Fibroblast of lung (primary cell): ENCODE data around the gene LCAT. TPM values are rescaled to one million over a fixed set of nuclear protein-coding genes. Genes with fewer than 3 reads are reported as not detected.

Source experiments
- DNase-seq, 2 donors: peaks; one replicate each; pipeline versions ENCODE4 v3.0.0 to v3.0.0-alpha.2; 2010; ENCODE audit warnings: low read depth in 2 of 2
- H2AFZ ChIP-seq: 2 replicates; pipeline ENCODE4 v1.5.1; 2012; ENCODE audit warnings: low read length, control low read depth, inconsistent platforms
- H3K27ac ChIP-seq: 2 replicates; pipeline ENCODE4 v1.5.1; 2011; ENCODE audit warnings: low read length, control low read depth; ENCODE audit not compliant: insufficient read depth
- H3K27me3 ChIP-seq: 2 replicates; pipeline ENCODE4 v1.5.1; 2011; ENCODE audit warnings: mild to moderate bottlenecking, low read length; ENCODE audit not compliant: control insufficient read depth, insufficient read depth
- H3K36me3 ChIP-seq: 2 replicates; pipeline ENCODE4 v1.5.1; 2011; ENCODE audit warnings: low read length; ENCODE audit not compliant: control insufficient read depth, insufficient read depth
- H3K4me1 ChIP-seq: 2 replicates; pipeline ENCODE4 v1.5.1; 2011; ENCODE audit warnings: low read length; ENCODE audit not compliant: control insufficient read depth, insufficient read depth; ENCODE audit errors: extremely low read depth
- H3K4me2 ChIP-seq: 2 replicates; pipeline ENCODE4 v1.5.1; 2011; ENCODE audit warnings: low read length, control low read depth; ENCODE audit not compliant: insufficient read depth; ENCODE audit errors: extremely low read depth
- H3K4me3 ChIP-seq, 4 experiments: fragments of 200-600 bp in 1 of 4; sonication (generic) in 1 of 4; replicated peaks in 1 of 4; 2 replicates each; pipeline ENCODE4 v1.5.1; 2011 to 2016; ENCODE audit warnings: low read length in 4 of 4, low read depth in 3 of 4, mild to moderate bottlenecking in 3 of 4, control low read depth in 2 of 4, inconsistent platforms in 1 of 4, mixed read lengths in 1 of 4; ENCODE audit not compliant: insufficient read depth in 1 of 4; ENCODE audit errors: control extremely low read depth in 1 of 4
- H3K79me2 ChIP-seq: 2 replicates; pipeline ENCODE4 v1.5.1; 2012; ENCODE audit warnings: mild to moderate bottlenecking, low read length, inconsistent platforms; ENCODE audit not compliant: control insufficient read depth, insufficient read depth
- H3K9ac ChIP-seq: 2 replicates; pipeline ENCODE4 v1.5.1; 2011; ENCODE audit warnings: mild to moderate bottlenecking, low read length, control low read depth; ENCODE audit not compliant: insufficient read depth
- H3K9me3 ChIP-seq: 2 replicates; pipeline ENCODE4 v1.5.1; 2012; ENCODE audit warnings: low read depth, low read length; ENCODE audit not compliant: control insufficient read depth, insufficient read depth
- H4K20me1 ChIP-seq: 2 replicates; pipeline ENCODE4 v1.5.1; 2011; ENCODE audit warnings: low read length; ENCODE audit not compliant: control insufficient read depth, insufficient read depth; ENCODE audit errors: extremely low read depth
- EZH2 ChIP-seq: IDR thresholded peaks from 2 replicates; pipeline ENCODE4 v1.5.1; 2012; ENCODE audit warnings: low read length, control low read depth, mild to moderate bottlenecking; ENCODE audit errors: missing control alignments
- polyA plus RNA-seq, 2 donors: library from polyadenylated mRNA; depleted of rRNA in 1 of 2; stranded (reverse) in 1 of 2; unstranded in 1 of 2; fragments of >200 nt; gene quantifications; 2 replicates each; pipeline ENCODE4 v1.2.1, GENCODE V29; 2011 to 2012; ENCODE audit warnings: missing spikeins in 1 of 2
- total RNA-seq: library from RNA; depleted of rRNA; stranded (reverse); fragments of >200 nt; gene quantifications from 2 replicates; pipeline ENCODE4 v1.2.1, GENCODE V29; 2014
- TF ChIP-seq, protein P1 (sequence below), 2 donors: IDR thresholded peaks in 1 of 2; conservative IDR thresholded peaks in 1 of 2; 1 replicate in 1 of 2; 2 replicates in 1 of 2; pipeline ENCODE4 v1.5.1; 2011 to 2012; ENCODE audit warnings: low read length in 2 of 2, control low read depth in 1 of 2, inconsistent platforms in 1 of 2, low read depth in 1 of 2, mild to moderate bottlenecking in 1 of 2

The LCAT gene
- total and polyA plus RNA-seq, 2 donors (not counting 1 experiment from before 2014, with no cell fraction given): 4.5 to 6.4 TPM

DNA sequence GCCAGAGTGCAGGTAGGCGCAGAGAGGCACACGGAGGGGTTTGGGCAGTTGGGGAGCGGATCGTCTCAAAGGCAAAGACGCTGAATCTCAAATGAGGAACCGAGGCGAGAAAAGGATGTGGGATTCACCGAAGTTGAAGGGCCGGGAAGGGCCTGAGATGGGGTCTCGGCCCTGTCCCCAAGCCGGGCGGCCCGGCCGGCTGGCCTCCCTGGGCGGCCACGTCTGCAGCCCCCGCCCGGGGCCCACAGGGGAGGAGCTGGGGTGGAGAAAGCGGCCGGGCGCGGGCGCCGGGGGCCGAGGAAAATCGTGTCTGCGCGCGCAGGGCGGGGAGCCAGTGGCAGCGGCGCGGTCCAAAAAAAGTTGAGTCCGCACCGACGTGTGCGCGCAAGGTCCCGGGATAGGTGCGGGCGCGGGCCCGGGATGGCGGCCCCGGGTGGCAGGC, 24.1 kb upstream of the LCAT start:
- Histone ChIP-seq H4K20me1 (no peaks in the 10 kb centered on the region), H3K9me3 (no peaks in the 10 kb centered on the region), H2AFZ (no peak overlapping the region), H3K27me3 (no peaks in the 10 kb centered on the region), H3K79me2 (peaks cover 52% of the 10 kb centered on the region), H3K4me1 (peaks cover 25% of the 10 kb centered on the region), H3K9ac (peak overlapping the region; percentile 92), H3K27ac (peak overlapping the region; percentile 85), H3K36me3 (peaks cover 5% of the 10 kb centered on the region), H3K4me3 (peak overlapping the region; percentile 44 to 99 (median 84)), H3K4me2 (peak overlapping the region; percentile 91)
- peak; percentile 35 to 39 for DNase-seq
- TF ChIP-seq EZH2: no peak
- TF ChIP-seq, protein P1, sequence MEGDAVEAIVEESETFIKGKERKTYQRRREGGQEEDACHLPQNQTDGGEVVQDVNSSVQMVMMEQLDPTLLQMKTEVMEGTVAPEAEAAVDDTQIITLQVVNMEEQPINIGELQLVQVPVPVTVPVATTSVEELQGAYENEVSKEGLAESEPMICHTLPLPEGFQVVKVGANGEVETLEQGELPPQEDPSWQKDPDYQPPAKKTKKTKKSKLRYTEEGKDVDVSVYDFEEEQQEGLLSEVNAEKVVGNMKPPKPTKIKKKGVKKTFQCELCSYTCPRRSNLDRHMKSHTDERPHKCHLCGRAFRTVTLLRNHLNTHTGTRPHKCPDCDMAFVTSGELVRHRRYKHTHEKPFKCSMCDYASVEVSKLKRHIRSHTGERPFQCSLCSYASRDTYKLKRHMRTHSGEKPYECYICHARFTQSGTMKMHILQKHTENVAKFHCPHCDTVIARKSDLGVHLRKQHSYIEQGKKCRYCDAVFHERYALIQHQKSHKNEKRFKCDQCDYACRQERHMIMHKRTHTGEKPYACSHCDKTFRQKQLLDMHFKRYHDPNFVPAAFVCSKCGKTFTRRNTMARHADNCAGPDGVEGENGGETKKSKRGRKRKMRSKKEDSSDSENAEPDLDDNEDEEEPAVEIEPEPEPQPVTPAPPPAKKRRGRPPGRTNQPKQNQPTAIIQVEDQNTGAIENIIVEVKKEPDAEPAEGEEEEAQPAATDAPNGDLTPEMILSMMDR (conservative IDR thresholded peaks at IDR 0.05 in 1 of 2, IDR thresholded peaks at IDR 0.05 in 1 of 2; ENCODE audit: low read depth in 1 of 2, low read length in 2 of 2): no peak

DNA sequence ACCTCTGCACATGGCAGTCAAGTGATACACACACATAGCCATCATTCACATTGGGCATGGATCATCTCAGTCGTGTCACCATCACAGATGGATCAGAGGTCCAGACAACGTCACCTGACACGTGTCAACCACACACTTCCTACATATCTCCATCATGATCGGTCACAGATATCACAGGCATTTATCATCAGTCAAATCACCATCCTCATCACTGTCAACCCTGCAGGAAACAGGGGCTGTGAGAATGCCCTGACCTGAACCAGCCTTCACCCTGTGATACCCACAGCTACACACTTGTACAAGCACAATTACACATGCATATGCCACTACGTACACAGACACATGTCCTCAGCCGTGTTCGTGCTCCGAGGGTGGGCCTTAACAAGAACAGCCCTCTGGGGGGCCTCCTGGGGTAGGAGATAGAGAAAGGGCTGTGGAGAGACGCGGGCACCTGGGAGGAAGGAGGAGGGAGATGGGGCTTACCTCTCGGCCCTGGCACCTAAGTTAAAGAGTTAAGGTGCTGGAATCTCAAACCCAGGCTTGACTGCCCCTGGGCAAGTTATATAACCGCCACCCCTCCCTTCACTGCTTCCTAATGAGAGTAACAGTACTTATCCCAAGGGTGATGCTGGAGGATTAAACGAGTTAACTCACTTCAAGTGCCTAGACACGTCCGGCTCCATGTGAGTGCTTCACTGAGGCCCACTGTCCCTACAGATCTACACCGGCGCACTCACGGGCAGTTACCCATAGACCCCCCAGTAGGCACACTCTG, 23.4 kb upstream of the LCAT start:
- Histone ChIP-seq H3K36me3 (peaks cover 6% of the 10 kb centered on the region), H3K79me2 (peaks cover 58% of the 10 kb centered on the region), H3K27me3 (no peaks in the 10 kb centered on the region), H3K9me3 (no peaks in the 10 kb centered on the region), H3K9ac (peak overlapping the region; percentile 92), H3K4me3 (peak overlapping the region; percentile 44 to 99 (median 84)), H3K27ac (peak overlapping the region; percentile 85), H4K20me1 (no peaks in the 10 kb centered on the region), H3K4me2 (peak overlapping the region; percentile 91), H3K4me1 (peaks cover 25% of the 10 kb centered on the region), H2AFZ (no peak overlapping the region)
- no peak for DNase-seq
- TF ChIP-seq EZH2: no peak
- TF ChIP-seq, protein P1 (conservative IDR thresholded peaks at IDR 0.05 in 1 of 2, IDR thresholded peaks at IDR 0.05 in 1 of 2; ENCODE audit: low read depth in 1 of 2, low read length in 2 of 2): no peak

DNA sequence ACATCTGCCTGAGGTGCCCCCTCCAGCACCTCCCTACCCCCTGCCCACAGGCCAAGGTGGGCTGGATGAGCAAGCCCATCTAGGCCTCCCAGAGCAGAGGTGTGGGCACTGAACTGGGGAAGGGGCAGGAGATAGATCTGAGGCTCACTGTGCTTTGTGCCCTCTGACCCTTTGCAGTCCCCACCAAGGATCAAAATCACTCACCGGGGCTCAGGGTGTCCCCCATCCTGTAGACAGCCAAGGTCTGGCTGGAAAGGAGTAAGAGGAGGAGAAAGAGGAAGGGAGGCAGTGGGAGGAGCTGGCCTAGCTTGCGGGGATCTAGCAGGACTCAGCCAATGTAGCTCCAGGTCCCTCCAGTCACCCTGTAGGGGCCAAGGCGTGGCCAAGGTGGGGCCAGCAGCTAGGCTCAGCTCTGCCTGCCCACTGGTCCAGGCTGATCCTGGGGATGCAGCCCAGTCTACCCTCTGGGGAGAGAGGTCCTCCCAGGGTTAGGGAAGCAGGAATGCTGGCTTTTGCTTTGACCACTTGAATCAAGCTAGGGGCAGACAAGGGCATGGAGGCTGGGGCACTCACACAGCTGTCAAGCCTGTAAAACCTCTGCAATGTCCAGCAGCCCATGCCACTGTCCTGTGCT, 22.7 kb upstream of the LCAT start:
- H3K4me1 ChIP-seq: peaks cover 25% of the 10 kb centered on the region
- peaks cover 11% of the 10 kb centered on the region for H3K36me3 ChIP-seq
- peak overlapping the region; percentile 91 for H3K4me2 ChIP-seq
- TF ChIP-seq EZH2: no peak
- TF ChIP-seq, protein P1 (conservative IDR thresholded peaks at IDR 0.05 in 1 of 2, IDR thresholded peaks at IDR 0.05 in 1 of 2; ENCODE audit: low read depth in 1 of 2, low read length in 2 of 2): no peak
- DNase-seq: peak; percentile 28 to 57
- H3K9me3 ChIP-seq: no peaks in the 10 kb centered on the region
- H3K9ac ChIP-seq: peak overlapping the region; percentile 92
- peaks cover 65% of the 10 kb centered on the region for H3K79me2 ChIP-seq
- no peaks in the 10 kb centered on the region for H3K27me3 ChIP-seq
- no peaks in the 10 kb centered on the region for H4K20me1 ChIP-seq
- no peak overlapping the region for H2AFZ ChIP-seq
- H3K4me3 ChIP-seq: peak overlapping the region; percentile 44 to 99 (median 84)
- peak overlapping the region; percentile 85 for H3K27ac ChIP-seq
